Central memory CD8-positive, alpha-beta T cell (primary cell): ENCODE results near the gene EBF3.

ENCODE experiments used
- ATAC-seq: fragments of 150-1000 bp; cut with Tn5 transposase; replicated peaks from 2 replicates; pipeline ENCODE4 v1.10.0; 2022; ENCODE audit warnings: mild to moderate bottlenecking, moderate FRiP score, moderate number of reproducible peaks; ENCODE audit not compliant: poor library complexity, severe bottlenecking; ENCODE audit errors: extremely low read depth
- DNase-seq, 2 donors: peaks; one replicate each; pipeline ENCODE4 v3.0.0; 2021; ENCODE audit warnings: low spot score in 2 of 2
- H3K27ac Mint-ChIP-seq: one replicate; pipeline ENCODE4 v1.8.0; 2022; ENCODE audit warnings: low read depth, mild to moderate bottlenecking, moderate library complexity, mixed read lengths
- H3K27me3 Mint-ChIP-seq: one replicate; pipeline ENCODE4 v1.8.0; 2022; ENCODE audit warnings: mixed read lengths
- H3K36me3 Mint-ChIP-seq: one replicate; pipeline ENCODE4 v1.8.0; 2022; ENCODE audit warnings: mild to moderate bottlenecking, moderate library complexity, mixed read lengths; ENCODE audit not compliant: insufficient read depth
- H3K4me1 Mint-ChIP-seq: one replicate; pipeline ENCODE4 v1.8.0; 2022; ENCODE audit warnings: mixed read lengths
- H3K4me3 Mint-ChIP-seq: one replicate; pipeline ENCODE4 v1.8.0; 2022; ENCODE audit warnings: mild to moderate bottlenecking, moderate library complexity, mixed read lengths
- H3K9me3 Mint-ChIP-seq: one replicate; pipeline ENCODE4 v1.8.0; 2022; ENCODE audit warnings: mixed read lengths

The EBF3 gene

GRCh38 chr10:129796710-129797420, 167.2 kb downstream of the EBF3 start:
- no peak for DNase-seq
- ATAC-seq, result no peak
- Mint-ChIP-seq H3K9me3 (peaks cover 17% of the 10 kb centered on the region), H3K27me3 (no peaks in the 10 kb centered on the region), H3K36me3 (peaks cover 3% of the 10 kb centered on the region), H3K27ac (no peak overlapping the region), H3K4me1 (no peaks in the 10 kb centered on the region), H3K4me3 (no peak overlapping the region)

DNA sequence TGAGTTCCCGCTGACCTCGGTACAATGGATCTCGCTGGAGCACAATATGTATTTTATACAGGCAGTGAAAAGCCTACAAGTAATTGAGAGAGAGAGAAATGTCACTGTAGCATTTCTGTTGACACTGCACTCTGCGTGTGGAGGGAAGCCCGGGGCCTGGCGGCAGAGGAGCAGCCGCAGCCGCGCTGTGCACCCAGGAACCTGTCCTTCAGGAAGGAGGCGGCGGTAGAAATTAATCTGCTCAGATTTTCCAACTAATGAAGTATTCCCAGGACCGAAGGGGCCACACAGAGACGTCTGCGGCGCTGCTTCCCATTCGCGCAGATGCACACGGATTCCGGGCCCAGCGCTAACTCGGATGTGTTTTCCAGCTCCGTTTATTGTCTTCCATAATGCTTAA, 170.1 kb downstream of the EBF3 start:
- Mint-ChIP-seq H3K4me3 (no peak overlapping the region), H3K9me3 (peaks cover 29% of the 10 kb centered on the region), H3K27ac (no peak overlapping the region), H3K36me3 (peaks cover 9% of the 10 kb centered on the region), H3K27me3 (no peaks in the 10 kb centered on the region), H3K4me1 (no peaks in the 10 kb centered on the region)
- ATAC-seq (no peak), DNase-seq (no peak)

GRCh38 chr10:129793479-129793878, 170.6 kb downstream of the EBF3 start:
- H3K27me3 Mint-ChIP-seq, result no peaks in the 10 kb centered on the region
- no peak overlapping the region for H3K27ac Mint-ChIP-seq
- H3K4me1 Mint-ChIP-seq, result no peaks in the 10 kb centered on the region
- H3K36me3 Mint-ChIP-seq, result peaks cover 9% of the 10 kb centered on the region
- DNase-seq (no peak), ATAC-seq (no peak)
- H3K9me3 Mint-ChIP-seq, result peaks cover 25% of the 10 kb centered on the region
- H3K4me3 Mint-ChIP-seq, result no peak overlapping the region

DNA sequence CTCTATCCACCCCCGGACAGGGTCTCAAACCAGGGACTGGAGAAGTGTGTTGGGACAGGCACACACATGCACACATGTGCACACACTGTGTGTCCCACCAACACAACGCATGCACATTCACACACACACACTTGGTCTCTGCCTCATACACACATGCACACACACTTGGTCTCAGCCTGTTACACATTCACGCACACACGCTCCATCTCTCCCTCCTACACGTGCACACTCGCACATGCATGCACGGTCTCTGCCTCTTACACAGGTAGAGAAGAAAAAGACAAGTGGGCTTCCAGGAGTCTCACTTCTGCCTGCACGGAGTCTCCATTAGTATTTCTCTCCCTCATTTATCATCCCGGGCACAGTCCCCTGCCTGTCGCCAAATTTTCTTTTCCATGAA, 171.2 kb downstream of the EBF3 start:
- Mint-ChIP-seq H3K36me3 (peaks cover 9% of the 10 kb centered on the region), H3K4me1 (no peaks in the 10 kb centered on the region), H3K27me3 (no peaks in the 10 kb centered on the region), H3K27ac (no peak overlapping the region), H3K4me3 (no peak overlapping the region), H3K9me3 (peaks cover 25% of the 10 kb centered on the region)
- ATAC-seq (no peak), DNase-seq (no peak)

DNA sequence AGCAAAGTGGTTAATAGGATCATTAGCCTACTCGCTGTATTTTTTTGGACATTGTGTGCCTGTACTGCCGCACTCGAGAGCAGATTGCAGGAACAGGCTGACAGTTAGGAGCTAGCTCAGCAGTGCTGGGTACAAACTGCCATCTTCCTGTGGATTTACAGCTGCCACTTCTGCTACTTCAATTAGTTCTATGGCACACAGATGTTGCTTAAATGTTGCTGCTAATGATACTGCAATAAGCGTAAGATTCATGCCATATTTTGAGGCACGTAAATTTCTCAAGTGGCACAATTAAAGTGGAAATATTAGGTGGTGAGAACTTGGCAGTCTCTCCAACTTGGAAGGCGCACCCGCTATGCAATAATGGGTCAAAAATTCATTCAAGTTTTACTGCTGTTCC, 171.9 kb downstream of the EBF3 start:
- Mint-ChIP-seq H3K27ac (no peak overlapping the region), H3K9me3 (peaks cover 29% of the 10 kb centered on the region), H3K4me1 (no peaks in the 10 kb centered on the region), H3K36me3 (peaks cover 9% of the 10 kb centered on the region), H3K4me3 (no peak overlapping the region), H3K27me3 (no peaks in the 10 kb centered on the region)
- ATAC-seq (no peak), DNase-seq (no peak)

DNA sequence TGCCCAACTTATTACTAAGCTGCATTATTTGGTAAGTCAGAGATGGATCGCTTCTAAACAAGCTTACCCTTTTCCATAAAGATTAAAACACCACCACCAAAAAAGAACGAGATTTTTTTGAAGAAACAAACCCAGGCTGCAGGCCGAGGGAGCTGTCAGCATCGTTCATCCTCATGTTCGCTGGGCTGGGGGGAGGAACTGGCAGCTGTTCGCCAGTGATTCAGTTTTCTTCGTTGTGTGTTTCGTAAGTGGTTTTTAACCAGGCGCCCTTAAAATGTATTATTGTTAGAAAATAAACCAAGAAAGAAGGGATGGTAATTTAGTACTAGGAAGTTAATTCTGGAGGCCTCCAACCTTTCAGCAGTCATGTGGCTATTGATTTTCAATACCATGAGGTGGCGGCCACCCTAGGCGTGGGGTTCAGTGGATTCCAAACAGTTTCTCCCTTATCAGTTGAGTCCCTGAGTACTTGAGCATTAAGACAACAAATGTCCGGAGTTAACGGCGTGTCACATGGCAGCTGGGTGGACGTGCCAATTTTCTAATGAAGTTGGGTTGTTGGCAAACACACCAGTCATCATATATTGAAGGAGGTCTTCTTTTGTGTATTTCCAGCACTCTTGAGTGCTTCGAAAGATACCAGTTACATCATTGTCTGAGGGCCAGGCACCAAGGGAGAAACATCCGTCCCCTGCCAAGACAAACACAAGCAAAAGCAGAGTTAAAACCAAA, 173.2 kb downstream of the EBF3 start:
- Mint-ChIP-seq H3K36me3 (peaks cover 6% of the 10 kb centered on the region), H3K4me1 (no peaks in the 10 kb centered on the region), H3K9me3 (peaks cover 29% of the 10 kb centered on the region), H3K27ac (no peak overlapping the region), H3K4me3 (no peak overlapping the region), H3K27me3 (no peaks in the 10 kb centered on the region)
- ATAC-seq, result no peak
- no peak for DNase-seq

GRCh38 chr10:129788215-129788614, 175.9 kb downstream of the EBF3 start:
- Mint-ChIP-seq H3K4me1 (no peaks in the 10 kb centered on the region), H3K9me3 (peaks cover 27% of the 10 kb centered on the region), H3K36me3 (peaks cover 7% of the 10 kb centered on the region), H3K27ac (no peak overlapping the region), H3K27me3 (no peaks in the 10 kb centered on the region), H3K4me3 (no peak overlapping the region)
- DNase-seq (no peak), ATAC-seq (no peak)

DNA sequence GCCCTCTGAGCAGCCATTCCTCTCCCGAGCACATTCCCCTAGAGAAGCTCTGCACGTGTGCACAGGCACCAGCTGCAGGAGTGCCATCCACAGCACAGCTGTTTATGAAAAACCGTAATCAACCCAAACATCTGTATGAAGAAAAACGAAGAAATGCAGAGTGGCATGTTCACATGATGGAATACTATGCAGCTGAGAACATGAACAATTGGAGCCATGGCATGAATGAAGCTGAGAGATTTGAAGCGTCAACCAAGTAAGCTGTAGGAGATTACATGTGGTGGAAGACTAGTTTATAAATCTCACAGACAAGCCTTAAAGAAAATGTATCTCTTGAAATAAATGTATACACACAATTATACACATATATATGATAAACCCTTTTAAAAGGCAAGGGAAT, 176.5 kb downstream of the EBF3 start:
- no peak for ATAC-seq
- Mint-ChIP-seq H3K4me1 (no peaks in the 10 kb centered on the region), H3K9me3 (peaks cover 22% of the 10 kb centered on the region), H3K27me3 (no peaks in the 10 kb centered on the region), H3K4me3 (no peak overlapping the region), H3K27ac (no peak overlapping the region), H3K36me3 (peaks cover 9% of the 10 kb centered on the region)
- DNase-seq, result no peak

DNA sequence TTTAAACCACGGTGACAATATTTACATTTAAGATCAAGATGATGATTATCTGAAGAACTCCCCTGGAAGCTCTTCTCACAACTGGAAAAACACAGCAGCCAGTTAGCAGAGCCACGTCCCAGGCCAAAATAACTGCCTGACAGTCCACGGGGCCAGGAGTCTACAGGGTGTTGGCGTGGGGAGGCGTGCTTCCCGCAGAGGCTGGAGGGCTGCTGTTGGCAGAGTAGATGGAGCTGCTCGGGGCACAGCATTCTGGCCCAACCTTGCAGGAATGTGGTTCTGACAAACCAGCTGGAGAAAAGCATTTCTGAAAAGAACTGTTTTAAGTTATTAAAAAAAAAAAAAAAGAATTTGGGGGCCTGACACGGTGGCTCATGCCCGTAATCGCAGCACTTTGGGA, 177.9 kb downstream of the EBF3 start:
- ATAC-seq, result no peak
- DNase-seq, result no peak
- H3K4me1 Mint-ChIP-seq, result no peaks in the 10 kb centered on the region
- peaks cover 6% of the 10 kb centered on the region for H3K36me3 Mint-ChIP-seq
- peaks cover 22% of the 10 kb centered on the region for H3K9me3 Mint-ChIP-seq
- no peak overlapping the region for H3K27ac Mint-ChIP-seq
- H3K27me3 Mint-ChIP-seq, result no peaks in the 10 kb centered on the region
- no peak overlapping the region for H3K4me3 Mint-ChIP-seq

DNA sequence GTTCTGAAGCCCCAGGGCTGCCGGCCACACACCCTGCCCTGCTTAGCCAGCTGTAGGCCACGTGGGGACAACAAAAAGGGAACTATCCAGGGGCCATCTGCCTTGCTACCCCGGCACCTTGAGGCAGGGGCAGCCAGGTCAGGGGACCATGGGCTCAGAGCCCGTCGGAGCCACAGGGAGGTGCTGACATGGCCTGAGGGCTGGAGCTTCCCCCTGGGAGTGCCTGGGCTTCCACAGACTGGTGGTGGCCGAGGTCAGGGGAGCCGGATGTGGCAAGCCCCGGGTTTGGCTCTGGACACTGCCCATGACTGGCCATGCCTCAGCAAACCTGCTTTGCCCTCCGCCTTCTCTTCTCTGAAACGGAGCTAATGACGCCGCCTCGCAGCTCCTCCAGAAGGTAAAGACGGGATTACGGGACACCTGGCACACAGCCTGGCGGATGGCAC, 178.5 kb downstream of the EBF3 start:
- DNase-seq (no peak), ATAC-seq (no peak)
- peaks cover 6% of the 10 kb centered on the region for H3K36me3 Mint-ChIP-seq
- no peak overlapping the region for H3K4me3 Mint-ChIP-seq
- no peaks in the 10 kb centered on the region for H3K4me1 Mint-ChIP-seq
- H3K27me3 Mint-ChIP-seq, result no peaks in the 10 kb centered on the region
- peaks cover 20% of the 10 kb centered on the region for H3K9me3 Mint-ChIP-seq
- no peak overlapping the region for H3K27ac Mint-ChIP-seq
